NK-92 (cell line): ENCODE measurements around the gene TRIM40.

ENCODE experiments used
- DNase-seq: peaks from one replicate; lab custom pipeline; 2025; ENCODE audit not compliant: unreplicated experiment; lab: John Stamatoyannopoulos, UW

Gene TRIM40

DNA sequence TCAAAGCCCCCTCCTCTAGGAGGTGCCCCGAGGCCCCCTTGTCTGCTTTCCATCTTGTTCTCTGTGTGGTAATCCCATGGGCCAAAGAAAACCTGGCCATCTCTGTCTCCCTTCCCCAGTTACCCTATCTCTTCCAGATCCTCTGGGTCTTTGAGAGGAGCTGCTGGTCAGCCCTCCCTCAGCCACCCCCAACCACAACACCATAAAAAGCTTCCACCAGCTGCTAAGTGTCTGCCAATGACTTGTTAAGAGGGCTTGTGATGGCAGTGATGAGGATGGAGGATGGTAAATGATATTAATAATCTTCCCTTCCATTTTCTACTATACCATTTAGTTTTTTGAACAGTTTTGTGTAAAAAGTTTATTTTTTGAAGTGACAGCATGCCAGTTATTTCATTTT is 60.0 kb downstream of the TRIM40 start:
- no peak for DNase-seq

DNA sequence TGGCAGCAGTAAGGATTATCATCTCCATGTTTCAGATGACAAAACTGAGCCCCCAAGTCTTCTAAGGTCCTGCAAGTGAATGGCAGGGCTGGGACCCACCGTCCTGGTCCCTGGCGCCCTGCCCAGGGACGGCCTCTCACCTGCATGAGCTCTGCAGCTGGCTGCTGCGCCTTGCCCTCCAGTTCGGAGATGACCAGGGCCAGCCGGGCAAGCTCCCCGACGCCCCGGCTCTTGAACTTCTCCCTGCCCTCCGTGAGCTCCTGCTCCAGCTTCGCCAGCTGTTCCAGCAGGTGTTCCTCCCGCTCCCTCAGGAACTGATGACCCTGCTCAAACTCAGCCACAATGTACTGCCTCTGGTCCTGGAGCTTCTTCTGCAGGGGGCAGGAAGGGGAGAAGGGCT is 60.4 kb downstream of the TRIM40 start:
- no peak for DNase-seq
